GM12878 (cell line): ENCODE measurements around the gene ALDH3A2.

Experiments
- ATF7 ChIP-seq: fragments of 450-650 bp; IDR thresholded peaks from 2 replicates; pipeline ENCODE4 v1.6.1; 2016; ENCODE audit warnings: low read depth, mild to moderate bottlenecking
- BCL11A ChIP-seq: IDR thresholded peaks from 2 replicates; pipeline ENCODE4 v1.6.1; 2011; ENCODE audit warnings: low read depth, low read length
- CBX5 ChIP-seq: sonication (generic); IDR thresholded peaks from 2 replicates; pipeline ENCODE4 v1.6.1; 2016; ENCODE audit warnings: low read depth, moderate library complexity, mild to moderate bottlenecking, inconsistent platforms
- POLR2AphosphoS5 ChIP-seq: IDR thresholded peaks from 2 replicates; pipeline ENCODE4 v1.6.1; 2011; ENCODE audit warnings: mild to moderate bottlenecking, low read length, inconsistent platforms
- SIN3A ChIP-seq: IDR thresholded peaks from 2 replicates; pipeline ENCODE4 v1.6.1; 2012; ENCODE audit warnings: low read depth, low read length, improper control_type of control experiment
- TF ChIP-seq, protein P1 (sequence below): fragments of 450-650 bp; IDR thresholded peaks from 2 replicates; pipeline ENCODE4 v1.6.1; 2018; ENCODE audit warnings: mild to moderate bottlenecking, low read depth, moderate library complexity; ENCODE audit not compliant: partially characterized antibody

DNA sequence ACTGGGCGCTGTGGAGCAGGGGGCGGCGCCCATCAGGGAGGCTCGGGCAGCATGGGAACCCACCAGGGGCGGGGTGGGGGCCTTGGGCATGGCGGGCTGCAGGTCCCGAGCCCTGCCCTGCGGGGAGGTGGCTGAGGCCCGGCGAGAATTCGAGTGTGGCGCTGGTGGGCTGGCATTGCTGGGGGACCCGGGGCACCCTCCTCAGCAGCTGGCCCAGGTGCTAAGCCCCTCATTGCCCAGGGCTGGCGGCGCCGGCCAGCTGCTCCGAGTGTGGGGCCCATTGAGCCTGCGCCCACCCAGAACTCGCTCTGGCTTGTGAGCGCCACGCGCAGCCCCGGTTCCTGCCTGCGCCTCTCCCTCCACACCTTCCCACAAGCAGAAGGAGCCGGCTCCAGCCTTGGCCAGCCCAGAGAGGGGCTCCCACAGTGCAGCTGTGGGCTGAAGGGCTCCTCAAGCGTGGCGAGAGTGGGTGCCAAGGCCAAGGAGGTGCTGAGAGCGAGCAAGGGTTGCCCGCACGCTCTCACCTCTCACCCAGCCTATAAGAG is 5.9 kb downstream of the ALDH3A2 start:
- TF ChIP-seq ATF7 (no peak), SIN3A (no peak), BCL11A (no peak), POLR2AphosphoS5 (no peak), CBX5 (no peak)
- TF ChIP-seq, protein P1, sequence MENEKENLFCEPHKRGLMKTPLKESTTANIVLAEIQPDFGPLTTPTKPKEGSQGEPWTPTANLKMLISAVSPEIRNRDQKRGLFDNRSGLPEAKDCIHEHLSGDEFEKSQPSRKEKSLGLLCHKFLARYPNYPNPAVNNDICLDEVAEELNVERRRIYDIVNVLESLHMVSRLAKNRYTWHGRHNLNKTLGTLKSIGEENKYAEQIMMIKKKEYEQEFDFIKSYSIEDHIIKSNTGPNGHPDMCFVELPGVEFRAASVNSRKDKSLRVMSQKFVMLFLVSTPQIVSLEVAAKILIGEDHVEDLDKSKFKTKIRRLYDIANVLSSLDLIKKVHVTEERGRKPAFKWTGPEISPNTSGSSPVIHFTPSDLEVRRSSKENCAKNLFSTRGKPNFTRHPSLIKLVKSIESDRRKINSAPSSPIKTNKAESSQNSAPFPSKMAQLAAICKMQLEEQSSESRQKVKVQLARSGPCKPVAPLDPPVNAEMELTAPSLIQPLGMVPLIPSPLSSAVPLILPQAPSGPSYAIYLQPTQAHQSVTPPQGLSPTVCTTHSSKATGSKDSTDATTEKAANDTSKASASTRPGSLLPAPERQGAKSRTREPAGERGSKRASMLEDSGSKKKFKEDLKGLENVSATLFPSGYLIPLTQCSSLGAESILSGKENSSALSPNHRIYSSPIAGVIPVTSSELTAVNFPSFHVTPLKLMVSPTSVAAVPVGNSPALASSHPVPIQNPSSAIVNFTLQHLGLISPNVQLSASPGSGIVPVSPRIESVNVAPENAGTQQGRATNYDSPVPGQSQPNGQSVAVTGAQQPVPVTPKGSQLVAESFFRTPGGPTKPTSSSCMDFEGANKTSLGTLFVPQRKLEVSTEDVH: no peak
